ENCODE data around the gene FBP1.
A peak's percentile ranks its signal among the peaks of the same experiment; 100 is the strongest.

FBP1 gene

DNA sequence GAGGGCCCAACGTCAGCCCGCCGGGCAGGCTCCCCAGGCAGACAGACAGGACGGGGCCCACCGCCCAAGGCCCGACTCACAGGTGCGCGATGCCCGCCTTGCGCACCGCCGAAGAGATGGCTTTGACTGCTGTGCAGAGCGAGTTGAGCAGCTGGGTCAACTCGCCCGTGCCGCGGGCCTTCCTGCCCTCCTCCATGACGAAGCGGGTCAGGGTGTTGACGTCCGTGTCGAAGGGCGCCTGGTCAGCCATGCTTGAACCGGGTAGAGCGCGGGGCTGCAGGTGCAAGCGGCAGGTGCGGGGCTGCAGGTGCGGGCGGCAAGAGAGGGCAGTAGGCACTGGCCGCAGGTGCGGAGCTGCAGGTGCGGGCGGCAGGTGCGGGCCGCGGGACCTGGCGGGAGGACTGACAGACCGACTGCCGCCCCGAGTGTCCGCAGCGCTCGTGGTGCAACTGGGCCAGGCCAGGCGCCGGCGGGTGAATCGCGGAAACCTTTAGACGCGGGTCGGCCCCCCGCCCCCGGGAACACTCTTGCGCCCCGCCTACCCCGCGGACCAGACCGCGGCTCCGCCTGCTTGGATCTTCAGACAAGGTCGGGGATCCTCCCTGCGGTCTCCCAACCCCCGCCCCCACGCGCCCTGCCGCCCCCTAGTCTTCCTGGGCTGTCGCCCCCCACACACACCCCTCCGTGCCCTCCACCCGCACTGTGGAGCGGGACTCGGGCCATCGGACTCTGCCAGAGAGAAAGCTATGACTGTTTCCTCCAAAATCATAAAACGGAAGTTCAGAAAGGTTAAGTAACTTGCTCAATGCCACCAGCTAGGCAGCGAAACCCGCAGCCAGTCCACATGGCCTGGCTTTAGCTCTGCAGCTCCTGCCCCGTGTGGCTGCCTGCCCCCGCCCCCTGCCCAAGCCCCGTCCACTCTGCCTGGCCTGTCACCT, at the start of gene FBP1:
Gene FBP1 (minus strand): TSS at position 458 of the 938 bp plus-strand sequence. CDS start 208 bp downstream, at position 250.
- peaks cover 12% of the 10 kb centered on the region for H3K4me1 Mint-ChIP-seq (ENCODE audit: low read depth)
- peak within 1 kb of the TSS; percentile 92 for H3K4me3 Mint-ChIP-seq
- DNase-seq (ENCODE audit: low spot score): peak; percentile 21
- peak within 1 kb of the TSS; percentile 73 for H3K27ac Mint-ChIP-seq
- peaks cover 50% of the 10 kb centered on the region for H3K27me3 Mint-ChIP-seq (ENCODE audit: low read depth)
- no peaks in the 10 kb centered on the region for H3K36me3 Mint-ChIP-seq (ENCODE audit: low read depth)
- no peaks in the 10 kb centered on the region for H3K9me3 Mint-ChIP-seq

GRCh38 chr9:94687451-94687850, 48.1 kb upstream of the FBP1 start:
- Mint-ChIP-seq H3K4me3 (no peak overlapping the region), H3K4me1 (ENCODE audit: low read depth) (no peaks in the 10 kb centered on the region), H3K27me3 (ENCODE audit: low read depth) (peaks cover 13% of the 10 kb centered on the region), H3K9me3 (no peaks in the 10 kb centered on the region), H3K27ac (no peak overlapping the region), H3K36me3 (ENCODE audit: low read depth) (no peaks in the 10 kb centered on the region)
- DNase-seq (ENCODE audit: low spot score): no peak

GRCh38 chr9:94685359-94685758, 46.0 kb upstream of the FBP1 start:
- no peak for DNase-seq (ENCODE audit: low spot score)
- Mint-ChIP-seq H3K27ac (no peak overlapping the region), H3K9me3 (no peaks in the 10 kb centered on the region), H3K4me3 (no peak overlapping the region), H3K36me3 (ENCODE audit: low read depth) (no peaks in the 10 kb centered on the region), H3K4me1 (ENCODE audit: low read depth) (no peaks in the 10 kb centered on the region), H3K27me3 (ENCODE audit: low read depth) (peaks cover 24% of the 10 kb centered on the region)

- Mint-ChIP-seq H3K27me3 (ENCODE audit: low read depth) (peaks cover 53% of the 10 kb centered on the region), H3K4me3 (no peak overlapping the region)
- DNase-seq (ENCODE audit: low spot score): peak; percentile 27
Measured at GRCh38 chr9:94681508-94681907, 42.2 kb upstream of the FBP1 start.

GRCh38 chr9:94680621-94681020, 41.3 kb upstream of the FBP1 start:
- H3K9me3 Mint-ChIP-seq: no peaks in the 10 kb centered on the region
- no peak overlapping the region for H3K4me3 Mint-ChIP-seq
- peaks cover 49% of the 10 kb centered on the region for H3K27me3 Mint-ChIP-seq (ENCODE audit: low read depth)
- H3K27ac Mint-ChIP-seq: no peak overlapping the region
- no peak for DNase-seq (ENCODE audit: low spot score)
- H3K36me3 Mint-ChIP-seq (ENCODE audit: low read depth): no peaks in the 10 kb centered on the region
- peaks cover 2% of the 10 kb centered on the region for H3K4me1 Mint-ChIP-seq (ENCODE audit: low read depth)

More at GRCh38 chr9:94681508-94681907, 42.2 kb upstream of the FBP1 start:
- Mint-ChIP-seq H3K9me3 (no peaks in the 10 kb centered on the region), H3K27ac (no peak overlapping the region), H3K36me3 (ENCODE audit: low read depth) (no peaks in the 10 kb centered on the region), H3K4me1 (ENCODE audit: low read depth) (peaks cover 2% of the 10 kb centered on the region)

DNA sequence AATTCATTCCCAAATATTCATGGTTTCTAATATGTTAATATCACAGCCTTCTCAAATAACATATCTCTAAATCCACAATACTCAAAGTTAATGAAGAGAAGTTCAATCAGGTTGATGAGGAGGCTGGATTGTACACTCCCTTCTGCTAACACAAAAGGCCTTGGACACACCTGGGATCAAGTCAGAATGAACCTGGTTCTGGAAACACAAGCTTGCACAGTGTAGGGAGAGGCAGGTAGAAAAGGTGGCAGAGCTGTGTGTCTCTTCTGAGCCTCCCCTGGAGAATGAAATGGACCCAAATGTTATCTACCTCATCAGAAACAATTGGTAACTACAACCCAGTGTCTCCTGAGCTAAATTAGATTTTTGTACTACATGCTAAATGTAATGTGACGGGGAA, 40.7 kb upstream of the FBP1 start:
- peaks cover 48% of the 10 kb centered on the region for H3K27me3 Mint-ChIP-seq (ENCODE audit: low read depth)
- DNase-seq (ENCODE audit: low spot score): no peak
- peaks cover 2% of the 10 kb centered on the region for H3K4me1 Mint-ChIP-seq (ENCODE audit: low read depth)
- no peak overlapping the region for H3K4me3 Mint-ChIP-seq
- H3K27ac Mint-ChIP-seq: no peak overlapping the region
- no peaks in the 10 kb centered on the region for H3K9me3 Mint-ChIP-seq
- H3K36me3 Mint-ChIP-seq (ENCODE audit: low read depth): no peaks in the 10 kb centered on the region

GRCh38 chr9:94679587-94679986, 40.3 kb upstream of the FBP1 start:
- H3K9me3 Mint-ChIP-seq: no peaks in the 10 kb centered on the region
- no peaks in the 10 kb centered on the region for H3K36me3 Mint-ChIP-seq (ENCODE audit: low read depth)
- DNase-seq (ENCODE audit: low spot score): no peak
- H3K4me3 Mint-ChIP-seq: no peak overlapping the region
- H3K4me1 Mint-ChIP-seq (ENCODE audit: low read depth): peaks cover 2% of the 10 kb centered on the region
- H3K27ac Mint-ChIP-seq: no peak overlapping the region
- peaks cover 49% of the 10 kb centered on the region for H3K27me3 Mint-ChIP-seq (ENCODE audit: low read depth)

DNA sequence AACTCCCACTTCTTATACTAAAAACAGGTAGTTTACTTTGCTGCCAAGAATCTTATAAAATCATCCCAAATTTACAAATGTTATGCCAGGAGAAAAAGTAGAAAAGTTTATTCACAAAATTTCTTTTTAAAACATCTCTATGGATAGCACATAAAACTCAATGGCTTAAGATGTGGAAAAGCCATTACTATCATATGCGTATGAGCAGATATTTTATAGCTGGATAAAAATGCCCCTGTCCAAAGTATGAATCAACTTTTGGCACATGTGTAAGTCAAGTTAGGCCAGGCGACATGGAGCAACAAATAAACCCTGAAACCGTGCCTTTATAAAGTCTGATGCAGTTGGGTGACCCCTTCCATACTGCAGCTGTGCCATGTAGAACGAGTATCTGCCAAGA, 38.6 kb upstream of the FBP1 start:
- Mint-ChIP-seq H3K27me3 (ENCODE audit: low read depth) (peaks cover 54% of the 10 kb centered on the region), H3K36me3 (ENCODE audit: low read depth) (no peaks in the 10 kb centered on the region), H3K9me3 (no peaks in the 10 kb centered on the region), H3K27ac (no peak overlapping the region), H3K4me3 (no peak overlapping the region), H3K4me1 (ENCODE audit: low read depth) (peaks cover 2% of the 10 kb centered on the region)
- DNase-seq (ENCODE audit: low spot score): no peak

DNA sequence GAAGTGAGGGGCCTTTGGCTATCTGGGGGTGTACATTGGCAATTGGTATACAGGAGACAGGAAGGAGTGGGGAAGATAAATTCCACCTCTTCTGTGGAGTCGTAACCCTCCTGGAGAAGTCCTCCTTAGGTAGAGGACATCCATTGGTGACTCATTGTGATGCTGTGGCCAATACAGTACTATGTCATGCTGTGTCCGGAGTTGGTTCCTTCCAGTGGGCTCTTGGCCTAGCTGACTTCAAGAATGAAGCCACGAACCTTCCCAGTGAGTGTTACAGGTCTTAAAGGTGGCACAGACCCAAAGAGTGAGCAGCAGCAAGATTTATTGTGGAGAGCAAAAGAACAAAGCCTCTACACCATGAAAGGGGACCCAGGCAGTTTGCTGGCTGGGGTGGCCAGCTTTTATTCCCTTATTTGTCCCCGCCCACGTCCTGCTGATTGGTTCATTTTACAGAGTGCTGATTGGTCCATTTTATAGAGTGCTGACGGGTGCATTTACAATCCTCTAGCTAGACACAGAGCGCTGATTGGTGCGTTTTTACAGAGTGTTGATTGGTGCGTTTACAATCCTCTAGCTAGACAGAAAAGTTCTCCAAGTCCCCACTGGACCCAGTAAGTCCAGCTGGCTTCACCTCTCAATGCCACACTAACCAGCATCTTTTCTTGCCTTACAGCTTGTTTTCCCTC, 37.3 kb upstream of the FBP1 start:
- H3K27me3 Mint-ChIP-seq (ENCODE audit: low read depth): peaks cover 62% of the 10 kb centered on the region
- no peak overlapping the region for H3K27ac Mint-ChIP-seq
- no peaks in the 10 kb centered on the region for H3K36me3 Mint-ChIP-seq (ENCODE audit: low read depth)
- H3K9me3 Mint-ChIP-seq: no peaks in the 10 kb centered on the region
- no peak overlapping the region for H3K4me3 Mint-ChIP-seq
- DNase-seq (ENCODE audit: low spot score): no peak
- peaks cover 2% of the 10 kb centered on the region for H3K4me1 Mint-ChIP-seq (ENCODE audit: low read depth)

- peaks cover 61% of the 10 kb centered on the region for H3K27me3 Mint-ChIP-seq (ENCODE audit: low read depth)
- H3K9me3 Mint-ChIP-seq: no peaks in the 10 kb centered on the region
- no peak overlapping the region for H3K27ac Mint-ChIP-seq
- H3K36me3 Mint-ChIP-seq (ENCODE audit: low read depth): no peaks in the 10 kb centered on the region
- no peak overlapping the region for H3K4me3 Mint-ChIP-seq
- no peak for DNase-seq (ENCODE audit: low spot score)
- peaks cover 2% of the 10 kb centered on the region for H3K4me1 Mint-ChIP-seq (ENCODE audit: low read depth)
Measured at GRCh38 chr9:94675008-94675881, 35.9 kb upstream of the FBP1 start.

DNA sequence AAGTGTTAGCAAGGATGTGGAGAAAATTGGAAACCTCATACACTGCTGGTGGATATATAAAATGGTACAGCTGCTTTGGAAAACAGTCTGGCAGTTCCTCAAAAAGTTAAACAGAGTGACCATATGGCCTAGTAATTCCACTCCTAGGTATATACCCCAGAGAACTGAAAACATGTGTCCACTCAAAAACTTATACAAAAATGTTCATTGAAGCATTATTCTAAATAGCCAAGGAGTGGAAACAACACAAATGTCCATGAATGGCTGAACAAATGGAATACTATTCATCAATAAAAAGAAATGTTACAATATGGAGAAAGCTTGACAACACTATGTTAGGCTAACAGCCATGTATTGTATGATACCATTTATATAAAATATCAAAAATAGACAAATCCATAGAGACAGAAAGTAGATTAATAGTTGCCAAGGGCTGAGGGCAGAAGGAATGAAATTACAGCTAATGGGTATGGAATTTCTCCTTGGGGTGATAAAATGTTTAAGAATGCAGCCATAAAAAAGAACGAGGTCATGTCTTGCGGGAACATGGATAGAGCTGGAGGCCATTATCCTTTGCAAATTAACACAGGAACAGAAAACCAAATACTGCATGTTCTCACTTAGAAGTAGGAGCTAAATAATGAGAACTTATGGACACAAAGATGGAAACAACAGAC, 33.6 kb upstream of the FBP1 start:
- peaks cover 11% of the 10 kb centered on the region for H3K4me1 Mint-ChIP-seq (ENCODE audit: low read depth)
- no peak for DNase-seq (ENCODE audit: low spot score)
- no peak overlapping the region for H3K27ac Mint-ChIP-seq

GRCh38 chr9:94668928-94669729, 29.8 kb upstream of the FBP1 start:
- Mint-ChIP-seq H3K27me3 (ENCODE audit: low read depth) (peaks cover 62% of the 10 kb centered on the region), H3K27ac (peak overlapping the region; percentile 72), H3K9me3 (no peaks in the 10 kb centered on the region), H3K4me3 (peak overlapping the region; percentile 87), H3K4me1 (ENCODE audit: low read depth) (peaks cover 11% of the 10 kb centered on the region), H3K36me3 (ENCODE audit: low read depth) (no peaks in the 10 kb centered on the region)
- DNase-seq (ENCODE audit: low spot score): peak; percentile 48

More for the DNA sequence above, 33.6 kb upstream of the FBP1 start:
- H3K36me3 Mint-ChIP-seq (ENCODE audit: low read depth): no peaks in the 10 kb centered on the region
- H3K4me3 Mint-ChIP-seq: no peak overlapping the region
- H3K27me3 Mint-ChIP-seq (ENCODE audit: low read depth): peaks cover 52% of the 10 kb centered on the region
- H3K9me3 Mint-ChIP-seq: no peaks in the 10 kb centered on the region
